Skin of body (tissue), 2 donors: ENCODE data around the gene MAPK4. TPM values are rescaled to one million over a fixed set of nuclear protein-coding genes. Genes with fewer than 3 reads are reported as not detected.
"Not testable (repeated sequence)": the region's sequence is repeated elsewhere in the genome, so short reads cannot be mapped to it uniquely, and the experiment has no call there.

Experiments used
- DNase-seq: peaks from one replicate; lab custom pipeline; 2025; lab: John Stamatoyannopoulos, UW
- total RNA-seq: library from RNA; depleted of rRNA; stranded (reverse); fragments of >200 nt; gene quantifications from one replicate; pipeline ENCODE4 v1.2.3, GENCODE V29; 2014

MAPK4 gene
- total RNA-seq = 1.8 TPM

DNA sequence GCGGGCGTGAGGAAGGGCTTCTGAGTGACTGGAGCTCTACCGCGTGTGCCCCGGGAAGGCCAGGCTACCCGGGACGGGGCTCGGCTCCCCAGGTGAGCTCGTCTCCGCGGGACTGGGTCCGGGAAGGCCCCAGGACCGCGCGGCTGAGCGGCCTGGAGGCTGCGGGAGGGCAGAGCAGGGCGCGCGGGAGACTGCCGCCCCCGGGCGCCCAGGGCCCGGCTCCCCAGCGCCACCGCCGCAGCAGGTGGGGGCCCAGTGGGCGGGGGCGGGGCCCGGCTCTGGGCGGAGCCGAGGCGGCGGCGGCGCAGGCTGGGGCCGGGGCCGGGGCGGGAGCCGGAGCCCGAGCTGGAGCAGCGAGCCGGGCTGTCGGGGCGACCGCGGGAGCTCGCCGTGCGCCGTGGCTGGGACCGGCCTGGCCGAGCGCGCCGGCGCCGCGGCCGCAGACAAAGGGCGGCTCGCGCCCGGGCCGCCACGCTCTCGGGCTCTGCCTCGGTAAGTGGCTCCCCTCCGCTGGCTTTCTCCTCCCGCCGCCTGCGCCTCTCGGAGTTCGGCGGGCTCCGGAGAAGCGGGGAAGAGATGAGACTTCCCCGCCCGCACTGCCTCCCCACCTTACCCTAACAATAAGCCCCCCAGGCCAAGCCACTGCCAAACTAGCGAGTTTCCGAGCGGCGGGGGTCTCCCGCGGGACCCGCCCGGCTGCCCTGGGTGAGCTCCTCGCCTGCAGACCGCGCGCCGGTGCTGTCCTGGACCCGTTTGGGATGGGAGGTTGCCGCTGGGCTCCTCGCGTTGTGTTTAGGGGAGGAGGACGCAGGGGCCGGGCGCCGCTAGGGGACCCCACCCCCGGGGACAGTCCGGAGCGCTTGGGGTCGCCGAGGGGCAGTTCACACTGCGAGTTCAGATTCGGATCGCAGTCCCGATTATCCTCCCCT is at the start of gene MAPK4:
Gene MAPK4 (plus strand): TSS at position 336 of the 929 bp plus-strand sequence. CDS start 103,872 bp downstream, outside the sequence.
- no peak for DNase-seq

DNA sequence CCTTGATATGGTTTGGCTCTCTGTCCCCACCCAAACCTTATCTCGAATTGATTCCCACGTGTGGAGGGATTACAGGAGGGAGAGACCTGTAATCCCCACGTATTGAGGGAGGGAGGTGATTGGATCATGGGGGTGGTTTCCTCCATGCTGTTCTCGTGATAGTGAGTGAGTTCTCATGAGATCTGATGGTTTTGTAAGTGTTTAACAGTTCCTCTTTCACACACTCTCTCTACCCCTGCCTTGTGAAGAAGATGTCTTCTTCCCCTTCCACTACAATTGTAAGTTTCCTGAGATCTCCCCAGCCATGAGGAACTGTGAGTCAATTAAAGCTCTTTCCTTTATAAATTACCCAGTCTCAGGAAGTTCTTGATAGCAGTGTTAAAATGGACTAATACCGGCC is 42.6 kb upstream of the MAPK4 start:
- not testable (repeated sequence) for DNase-seq

DNA sequence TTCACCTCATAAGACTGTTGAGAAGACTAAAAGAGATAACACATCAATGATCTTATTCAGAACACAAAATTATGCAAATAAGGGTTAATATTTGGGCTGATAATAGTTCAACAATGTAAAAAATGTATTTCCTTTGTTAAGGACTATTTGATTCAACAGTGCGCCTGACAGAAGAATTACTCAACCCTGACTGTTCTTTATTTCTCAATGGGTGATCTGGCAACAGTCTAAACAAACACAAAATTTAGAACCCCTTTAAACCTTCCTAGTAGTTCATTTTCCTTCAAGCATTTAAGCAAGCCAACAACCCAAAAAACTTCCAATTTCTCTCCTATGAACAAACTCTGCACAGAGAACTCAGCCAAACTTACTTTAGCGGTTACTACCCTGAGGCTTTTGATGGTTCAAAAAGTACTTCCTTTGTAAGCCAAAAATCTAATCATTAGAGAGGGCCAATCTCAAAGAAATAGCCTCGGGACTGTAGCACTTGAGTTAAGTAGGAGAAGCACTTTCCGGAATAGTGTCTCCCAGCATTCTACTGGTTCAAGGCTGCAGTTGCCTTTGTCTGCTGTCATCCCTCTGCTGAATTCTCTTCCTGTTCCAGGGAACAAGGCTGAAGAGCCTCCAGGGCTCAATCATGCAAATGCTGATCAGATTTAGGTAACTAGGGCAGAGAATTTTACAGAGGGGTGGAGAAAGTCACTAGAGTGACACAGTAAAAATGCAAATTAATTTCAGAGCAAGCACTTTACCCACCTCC is 40.9 kb upstream of the MAPK4 start:
- no peak for DNase-seq

DNA sequence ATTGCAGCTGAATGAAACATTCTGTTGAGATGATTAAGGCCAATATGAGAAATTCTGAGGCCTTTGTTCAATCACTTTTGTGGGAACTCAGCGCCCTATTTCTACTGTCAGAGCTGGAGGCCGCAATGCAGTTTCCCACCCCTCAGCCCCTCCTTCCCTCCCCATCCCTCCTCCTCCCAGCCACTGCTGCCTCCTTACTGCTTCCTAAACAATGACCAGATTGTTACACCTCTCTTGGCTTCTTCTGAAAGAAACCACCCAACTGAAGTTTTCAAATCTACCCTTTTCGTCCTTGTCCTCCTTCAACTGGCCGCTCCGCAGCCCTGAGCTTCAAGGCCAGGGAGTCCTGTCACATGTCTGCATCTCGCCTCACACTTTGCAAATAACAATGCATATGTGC is 36.7 kb upstream of the MAPK4 start:
- DNase-seq = no peak

DNA sequence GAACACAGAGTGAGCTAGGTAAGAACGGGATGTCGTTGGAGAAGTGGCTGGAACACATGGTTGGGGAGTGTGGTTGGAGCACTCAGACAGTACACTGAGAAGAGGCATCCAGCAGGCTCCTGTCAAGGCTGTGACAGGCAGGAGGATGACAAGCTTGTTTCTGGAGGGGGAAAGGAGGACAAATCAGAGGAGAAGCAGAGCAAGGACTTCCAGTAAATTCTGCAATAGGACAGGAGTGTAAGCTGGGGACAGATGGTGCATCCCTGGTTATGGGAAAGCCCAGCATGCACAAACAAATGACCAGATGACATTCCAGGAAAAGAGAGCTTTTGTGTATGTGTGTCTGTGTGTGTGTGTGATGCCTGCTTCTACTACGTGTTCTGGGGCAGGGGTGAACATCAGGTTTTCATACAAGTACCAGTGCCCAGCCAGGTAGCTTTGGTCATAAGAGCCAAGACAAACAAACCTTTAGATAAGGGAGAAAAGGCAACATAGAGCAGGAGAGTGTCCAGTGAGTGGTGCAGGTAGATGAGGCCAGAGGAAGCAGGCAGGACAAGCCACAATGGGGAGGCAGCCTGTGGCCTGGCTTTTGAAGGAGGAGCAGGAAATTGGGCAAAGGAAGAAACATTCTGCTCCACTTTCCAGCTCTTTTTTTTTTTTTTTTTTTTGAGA is 32.1 kb upstream of the MAPK4 start:
- no peak for DNase-seq

DNA sequence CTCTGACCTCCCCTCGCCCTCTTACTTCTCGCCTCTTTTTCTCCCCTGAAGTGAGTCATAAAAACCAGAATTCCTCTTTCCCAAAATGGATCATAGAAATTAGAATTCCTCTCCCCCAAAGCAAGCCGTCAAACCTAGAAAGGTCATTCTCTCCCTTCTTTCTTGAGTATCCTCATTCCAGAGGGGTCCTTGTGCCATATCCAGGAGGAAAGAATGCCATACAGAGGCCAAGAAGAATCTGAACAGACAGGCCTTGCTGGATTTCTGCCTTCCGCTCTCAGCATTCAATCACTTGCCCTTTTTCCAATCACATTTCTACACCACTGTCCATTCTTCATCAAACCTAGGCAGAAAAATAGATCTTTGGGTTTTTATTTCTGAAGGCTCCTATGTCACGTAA is 31.1 kb upstream of the MAPK4 start:
- DNase-seq = no peak

DNA sequence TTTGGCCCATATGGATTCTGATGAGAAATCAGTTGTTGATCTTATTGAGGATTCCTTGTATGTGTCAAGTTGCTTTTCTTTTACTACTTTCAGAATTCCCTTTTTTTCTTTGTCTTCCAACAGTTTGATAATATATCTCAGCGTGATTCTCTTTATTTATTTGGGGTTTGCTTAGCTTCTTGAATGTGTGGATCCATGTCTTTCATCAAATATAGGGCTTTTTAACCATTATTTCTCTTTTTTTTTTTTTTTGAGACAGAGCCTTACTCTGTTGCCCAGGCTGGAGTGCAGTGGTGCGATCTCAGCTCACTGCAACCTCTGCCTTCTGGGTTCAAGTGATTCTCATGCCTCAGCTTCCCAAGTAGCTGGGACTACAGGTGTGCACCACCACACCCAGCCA is 26.1 kb upstream of the MAPK4 start:
- not testable (repeated sequence) for DNase-seq

DNA sequence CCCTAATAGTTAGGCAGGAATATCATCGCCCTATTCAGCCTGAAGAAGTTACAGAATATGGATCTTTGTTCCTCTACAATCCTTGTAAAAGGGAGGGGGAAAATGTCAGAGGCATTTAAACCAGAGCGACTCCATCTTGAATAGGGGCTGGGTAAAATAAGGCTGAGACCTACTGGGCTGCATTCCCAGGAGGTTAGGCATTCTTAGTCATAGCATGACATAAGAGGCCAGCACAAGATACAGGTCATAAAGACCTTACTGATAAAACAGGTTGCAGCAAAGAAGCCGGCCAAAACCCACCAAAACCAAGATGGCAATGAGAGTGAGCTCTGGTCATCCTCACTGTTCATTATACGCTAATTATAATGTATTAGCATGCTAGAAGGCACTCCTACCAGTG is 15.4 kb upstream of the MAPK4 start:
- not testable (repeated sequence) for DNase-seq

DNA sequence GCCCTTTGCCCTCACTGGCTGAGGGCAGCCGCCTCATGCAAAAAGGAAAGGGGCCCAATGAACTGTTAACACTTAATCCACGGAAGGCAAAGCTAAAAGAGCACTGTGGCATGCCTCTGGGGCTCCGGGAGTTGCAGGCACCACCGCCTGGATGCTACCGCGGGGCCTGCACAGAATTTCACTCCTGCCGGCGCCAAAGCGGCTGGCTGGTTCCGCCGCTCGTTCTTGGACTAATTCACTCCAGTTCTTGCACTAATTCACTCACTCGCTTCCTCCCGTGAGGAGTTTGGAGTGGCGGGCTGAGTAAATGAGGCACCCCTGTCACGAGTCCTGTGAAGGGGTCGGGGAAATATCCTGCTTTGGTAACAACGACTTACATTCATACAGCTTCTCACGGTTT is 14.0 kb upstream of the MAPK4 start:
- DNase-seq = no peak

DNA sequence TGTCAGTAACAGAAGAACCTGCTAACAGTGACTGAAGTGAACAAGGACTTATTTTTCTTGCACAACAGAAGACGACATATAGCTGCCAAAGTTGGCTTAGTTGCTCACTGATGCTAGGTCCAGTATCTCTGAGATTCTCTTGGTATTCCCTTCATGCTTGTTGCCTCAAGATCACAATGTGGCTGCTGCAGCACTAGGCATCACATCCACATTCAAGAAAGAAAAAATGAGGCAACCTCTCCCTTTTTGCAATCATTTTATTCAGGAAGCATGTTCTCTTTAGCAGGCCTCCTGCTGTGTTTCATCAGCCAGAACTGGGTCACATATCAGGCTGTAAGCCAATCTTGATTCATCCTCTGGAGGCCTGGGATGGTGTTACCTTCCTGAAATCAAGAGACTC is 11.7 kb upstream of the MAPK4 start:
- no peak for DNase-seq

DNA sequence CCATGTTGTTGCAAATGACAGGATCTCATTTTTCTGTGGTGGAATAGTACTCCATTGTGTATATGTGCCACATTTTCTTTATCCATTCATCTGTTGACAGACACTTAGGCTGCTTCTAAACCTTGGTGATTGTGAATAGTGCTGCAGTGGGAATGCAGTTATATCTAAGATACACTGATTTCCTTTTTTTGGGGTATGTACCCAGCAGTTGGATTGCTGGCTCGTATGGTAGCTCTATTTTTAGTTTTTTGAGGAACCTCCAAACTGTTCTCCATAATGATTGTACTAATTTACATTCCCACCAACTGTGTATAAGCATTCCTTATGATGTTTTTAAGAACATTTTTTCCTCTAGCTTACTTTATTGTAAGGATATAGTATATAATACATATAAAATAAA is 8.2 kb upstream of the MAPK4 start:
- DNase-seq = not testable (repeated sequence)

DNA sequence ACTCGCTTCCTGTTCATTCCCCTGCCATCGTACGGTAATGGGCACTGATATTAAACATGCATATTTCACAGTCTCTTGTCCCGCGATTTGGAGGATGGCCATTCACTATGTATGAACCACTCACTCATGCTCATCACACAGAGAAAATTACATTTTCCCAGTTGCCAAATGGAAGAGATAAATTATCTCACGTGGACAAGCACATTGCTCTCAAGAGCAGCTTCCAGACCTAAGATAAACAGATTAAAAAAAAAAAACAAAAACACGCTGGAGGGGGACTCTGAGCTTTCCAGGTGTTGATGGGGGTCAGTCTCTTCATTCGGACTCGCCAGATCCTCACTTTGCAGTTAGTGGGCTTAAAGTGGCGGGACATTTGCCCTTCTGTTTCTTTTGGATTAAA is 1.7 kb upstream of the MAPK4 start:
- DNase-seq = no peak

DNA sequence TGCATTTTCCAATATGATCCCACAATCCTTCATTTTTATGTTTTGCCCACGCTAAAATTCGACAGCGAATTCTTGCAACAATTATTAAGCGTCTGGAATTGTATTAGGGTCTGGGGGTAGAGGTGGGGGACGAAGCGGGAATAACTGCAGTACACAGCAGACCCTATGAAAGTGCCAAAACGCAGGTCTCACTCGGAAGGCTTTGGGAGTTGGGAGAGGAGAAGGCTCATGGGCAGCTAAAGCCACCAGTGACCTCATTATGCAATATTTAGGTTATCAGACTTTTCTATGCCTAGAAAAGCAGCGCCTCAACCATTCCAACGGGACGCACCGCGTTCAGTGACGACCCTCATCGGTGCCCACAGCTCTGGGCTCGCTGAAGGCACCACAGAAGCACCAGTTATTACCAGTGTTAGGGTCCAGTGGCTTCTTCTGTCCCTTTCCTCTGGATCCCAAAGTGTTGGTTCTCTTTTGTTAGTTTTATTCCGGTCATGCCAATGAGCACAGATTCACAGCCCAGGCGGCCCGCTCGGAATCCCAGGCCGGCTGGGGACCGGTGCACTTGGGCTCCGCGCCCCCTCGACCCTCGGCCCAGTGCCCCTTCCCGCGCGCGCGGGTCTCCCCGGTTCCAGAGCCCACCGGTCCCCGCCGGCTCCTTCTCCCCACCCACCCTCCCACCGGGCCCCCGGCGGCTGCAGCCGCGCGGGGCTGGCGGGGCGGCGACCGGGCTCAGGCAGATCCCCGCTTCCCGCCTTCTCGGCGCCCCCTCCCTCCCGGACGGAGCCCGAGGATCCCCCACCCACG is 737 bp upstream of the MAPK4 start:
- no peak for DNase-seq

DNA sequence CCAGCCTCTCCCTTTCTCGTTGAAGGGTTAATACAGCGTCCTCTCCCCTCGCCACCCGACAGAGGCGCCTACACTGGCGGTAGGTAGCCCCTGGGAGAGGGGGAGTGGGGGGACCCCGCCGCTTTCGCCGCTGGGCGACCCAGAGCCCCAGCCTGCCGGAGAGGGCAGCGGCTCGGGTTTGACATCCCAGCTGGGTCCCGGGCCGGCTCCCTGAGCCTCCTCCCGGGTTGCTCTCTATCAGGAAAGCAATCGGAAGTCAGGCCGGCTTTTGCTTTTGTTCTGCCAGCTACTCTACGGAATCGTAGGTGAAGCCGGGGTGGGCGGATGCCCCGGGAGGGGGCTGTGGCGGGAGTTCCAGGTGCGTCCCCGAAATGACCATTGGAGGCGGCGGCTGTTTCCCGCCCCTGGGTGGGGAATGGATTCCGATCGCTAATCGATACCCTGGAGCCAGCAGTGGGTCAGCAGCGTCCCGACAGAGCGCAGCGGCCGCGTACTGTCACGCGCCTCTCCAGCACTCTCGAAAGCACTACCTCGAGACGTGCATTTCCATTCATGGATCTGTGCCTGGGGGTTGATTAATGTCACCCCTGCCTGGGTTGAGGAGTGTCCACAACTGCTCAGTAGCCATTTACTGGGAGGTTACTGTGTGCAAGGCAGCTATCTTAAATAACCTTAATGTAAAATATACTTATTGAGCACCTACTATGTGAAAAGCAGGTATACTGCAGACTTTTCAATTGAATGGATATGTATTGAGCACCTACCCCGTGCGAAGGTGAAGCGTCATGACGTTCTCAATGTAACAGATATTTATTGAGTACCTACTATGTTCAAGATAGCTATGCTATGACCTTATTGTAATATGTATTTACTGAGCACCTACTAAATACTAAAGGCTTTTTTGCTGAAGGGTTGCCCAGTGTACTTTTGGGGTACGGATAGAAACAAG is 1.1 kb downstream of the MAPK4 start:
- no peak for DNase-seq

DNA sequence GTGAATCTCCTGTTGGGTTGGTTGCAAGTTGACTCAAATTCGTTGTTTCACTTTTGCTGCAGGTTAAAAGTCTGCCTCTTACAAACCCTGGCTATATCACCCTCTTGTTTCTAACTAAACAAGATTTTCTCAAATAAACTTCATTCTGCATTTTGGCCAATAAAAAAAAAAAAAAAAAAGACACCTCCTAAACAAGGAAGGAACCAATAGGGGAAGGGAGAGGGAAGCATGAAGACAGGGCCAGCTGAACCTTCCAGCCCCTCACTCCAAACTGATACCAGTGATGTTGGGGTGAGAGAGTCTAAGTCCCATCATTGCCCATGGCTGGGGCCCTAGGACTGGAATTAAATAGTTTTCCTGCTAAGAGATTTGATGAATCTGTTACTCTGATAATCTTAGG is 2.4 kb downstream of the MAPK4 start:
- not testable (repeated sequence) for DNase-seq

DNA sequence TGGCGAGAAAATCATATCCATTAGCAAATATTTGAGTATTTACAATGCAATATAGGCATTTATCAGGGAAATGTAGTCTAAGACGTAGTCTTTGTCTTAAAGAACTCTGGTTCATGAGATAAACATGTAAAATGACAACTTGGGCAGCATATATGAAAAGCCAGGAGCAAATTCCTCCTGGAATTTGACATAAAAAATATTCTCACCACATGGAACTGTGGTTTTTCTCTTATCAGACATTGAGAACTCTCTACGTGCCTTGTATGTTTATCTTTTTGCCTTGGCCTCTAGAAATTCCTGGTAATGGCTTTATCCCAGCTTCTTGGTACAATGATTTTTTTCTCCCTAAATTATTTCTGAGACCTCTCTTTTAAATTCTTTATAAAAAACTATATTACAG is 2.8 kb downstream of the MAPK4 start:
- DNase-seq = no peak

DNA sequence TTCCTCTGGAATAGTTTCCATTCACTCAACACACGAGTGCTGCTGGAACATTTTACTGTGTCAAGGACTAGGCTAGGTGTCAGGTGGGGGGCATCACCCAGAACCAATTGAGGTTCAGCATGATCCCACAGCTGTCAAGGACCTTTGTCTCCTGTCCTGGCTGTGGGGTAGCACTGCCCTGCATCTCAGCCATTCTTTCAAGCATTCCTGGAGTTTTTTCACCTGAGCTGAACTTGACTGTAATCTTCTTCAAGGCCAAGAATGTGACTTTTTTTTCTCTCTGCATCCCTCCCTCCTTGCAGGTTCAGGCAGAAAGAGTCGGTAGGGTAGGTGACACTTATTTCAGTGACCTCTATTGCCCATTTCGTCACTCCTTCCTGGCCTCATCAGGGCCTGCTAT is 3.5 kb downstream of the MAPK4 start:
- DNase-seq = no peak

DNA sequence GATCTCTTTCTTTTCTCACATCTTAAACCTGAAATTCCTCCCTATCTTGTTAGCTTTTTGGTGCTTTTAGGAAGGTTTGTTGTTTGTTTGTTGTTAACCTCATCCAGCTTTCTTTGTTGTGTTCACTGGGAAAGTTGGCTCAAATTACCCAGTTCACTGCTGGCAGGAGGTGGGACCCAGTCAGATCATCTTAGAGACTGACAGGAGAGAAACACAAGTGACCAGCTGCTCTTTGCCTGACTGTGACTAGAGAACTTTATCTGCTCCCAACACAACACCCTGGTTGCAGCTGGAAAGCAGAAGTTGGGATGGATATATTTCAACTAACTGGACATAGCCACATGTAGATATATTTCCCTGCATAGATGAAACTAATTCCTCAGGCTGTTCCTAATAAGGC is 10.0 kb downstream of the MAPK4 start:
- no peak for DNase-seq

DNA sequence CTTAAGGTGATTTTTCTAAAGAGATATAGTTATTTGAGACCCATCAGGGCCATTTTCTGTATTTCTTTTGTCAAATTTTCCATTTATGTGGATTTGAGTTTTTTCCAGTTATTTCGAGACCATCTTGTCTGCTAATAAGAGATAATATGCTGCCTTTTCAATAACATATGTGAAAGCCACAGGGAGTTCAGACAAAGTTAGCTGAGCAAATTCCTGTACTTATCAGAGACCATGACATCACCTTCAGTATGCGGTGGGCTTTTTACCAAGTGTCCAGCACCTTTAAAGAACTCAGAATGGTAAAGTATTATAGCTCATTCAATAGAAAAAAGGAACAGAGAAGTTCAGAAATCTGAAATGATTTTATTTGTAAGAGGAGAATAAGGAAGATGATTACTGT is 11.7 kb downstream of the MAPK4 start:
- DNase-seq = no peak

DNA sequence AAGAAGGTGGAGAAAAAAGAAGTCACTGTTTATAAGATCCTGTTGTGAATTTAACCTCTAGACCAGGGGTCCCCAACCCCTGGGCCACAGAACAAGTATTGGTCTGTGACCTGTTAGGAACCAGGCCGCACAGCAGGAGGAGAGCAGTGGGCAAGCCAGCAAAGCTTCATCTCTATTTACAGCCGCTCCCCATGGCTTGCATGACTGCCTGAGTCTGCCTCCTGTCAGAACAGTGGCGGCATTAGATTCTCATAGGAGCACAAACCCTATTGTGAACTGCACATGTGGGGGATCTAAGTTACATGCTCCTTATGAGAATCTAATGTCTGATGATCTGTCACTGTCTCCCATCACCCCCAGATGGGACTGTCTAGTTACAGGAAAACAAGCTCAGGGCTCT is 13.3 kb downstream of the MAPK4 start:
- not testable (repeated sequence) for DNase-seq
